HUES64 (cell line): ENCODE measurements around the gene OAT.
"Not testable (repeated sequence)": the region's sequence is repeated elsewhere in the genome, so short reads cannot be mapped to it uniquely, and the experiment has no call there.

ENCODE experiments used
- H3K27ac ChIP-seq: 2 replicates; pipeline ENCODE4 v1.7.0; 2013; ENCODE audit warnings: low read depth, low read length, inconsistent platforms
- H3K27me3 ChIP-seq: 2 replicates; pipeline ENCODE4 v1.6.1; 2013; ENCODE audit warnings: mild to moderate bottlenecking, low read length; ENCODE audit not compliant: insufficient read depth
- H3K36me3 ChIP-seq: 2 replicates; pipeline ENCODE4 v1.6.1; 2013; ENCODE audit warnings: mild to moderate bottlenecking, low read length; ENCODE audit not compliant: insufficient read depth
- H3K4me1 ChIP-seq: 2 replicates; pipeline ENCODE4 v1.6.1; 2013; ENCODE audit warnings: mild to moderate bottlenecking, low read length, moderate library complexity; ENCODE audit not compliant: insufficient read depth
- H3K4me3 ChIP-seq: 2 replicates; pipeline ENCODE4 v1.5.1; 2013; ENCODE audit warnings: mild to moderate bottlenecking, low read length, moderate library complexity
- H3K9ac ChIP-seq: 2 replicates; pipeline ENCODE4 v1.6.1; 2013; ENCODE audit warnings: mild to moderate bottlenecking, low read depth, low read length
- H3K9me3 ChIP-seq: 2 replicates; pipeline ENCODE4 v1.6.1; 2013; ENCODE audit warnings: low read depth, low read length; ENCODE audit not compliant: insufficient read depth
- WGBS: fragments of 150-250, 120-280 bp; methylation state at CpG from one replicate; pipeline ENCODE4 v1.1.7; 2013; ENCODE audit warnings: missing lambda C conversion rate; 5-methylcytosine and 5-hydroxymethylcytosine counted together

OAT gene

GRCh38 chr10:124376411-124376810, 42.3 kb downstream of the OAT start:
- H3K27me3 ChIP-seq = no peaks in the 10 kb centered on the region
- WGBS = 95% methylated on average over 9 of the region's 9 CpGs

GRCh38 chr10:124375691-124376090, 43.0 kb downstream of the OAT start:
- Histone ChIP-seq H3K9me3 (no peaks in the 10 kb centered on the region), H3K9ac (no peak overlapping the region), H3K27ac (no peak overlapping the region), H3K4me1 (peaks cover 13% of the 10 kb centered on the region), H3K4me3 (no peak overlapping the region), H3K27me3 (no peaks in the 10 kb centered on the region), H3K36me3 (no peaks in the 10 kb centered on the region)
- WGBS = 93% methylated on average over 11 of the region's 11 CpGs

More at GRCh38 chr10:124376411-124376810, 42.3 kb downstream of the OAT start:
- H3K4me1 ChIP-seq = peaks cover 13% of the 10 kb centered on the region
- no peak overlapping the region for H3K4me3 ChIP-seq
- no peaks in the 10 kb centered on the region for H3K9me3 ChIP-seq
- H3K9ac ChIP-seq = no peak overlapping the region
- no peak overlapping the region for H3K27ac ChIP-seq
- no peaks in the 10 kb centered on the region for H3K36me3 ChIP-seq

DNA sequence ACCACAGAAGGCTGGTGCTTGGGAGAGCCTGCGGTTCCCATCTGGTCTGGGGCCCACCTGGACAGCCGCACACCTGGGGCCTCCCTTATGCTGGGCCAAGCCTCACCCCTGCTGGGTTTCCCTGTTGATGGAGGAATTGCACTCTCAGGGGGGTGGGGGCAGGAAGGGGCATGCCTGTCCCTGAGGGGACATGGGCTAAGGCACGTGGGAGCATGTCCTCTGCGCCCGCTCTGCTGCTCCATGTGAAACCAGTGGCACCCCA, 43.4 kb downstream of the OAT start:
- no peak overlapping the region for H3K4me3 ChIP-seq
- H3K27ac ChIP-seq = no peak overlapping the region
- no peaks in the 10 kb centered on the region for H3K27me3 ChIP-seq
- peaks cover 13% of the 10 kb centered on the region for H3K4me1 ChIP-seq
- no peak overlapping the region for H3K9ac ChIP-seq
- H3K9me3 ChIP-seq = no peaks in the 10 kb centered on the region
- 94% methylated on average over 5 of the region's 5 CpGs for WGBS
- H3K36me3 ChIP-seq = no peaks in the 10 kb centered on the region

DNA sequence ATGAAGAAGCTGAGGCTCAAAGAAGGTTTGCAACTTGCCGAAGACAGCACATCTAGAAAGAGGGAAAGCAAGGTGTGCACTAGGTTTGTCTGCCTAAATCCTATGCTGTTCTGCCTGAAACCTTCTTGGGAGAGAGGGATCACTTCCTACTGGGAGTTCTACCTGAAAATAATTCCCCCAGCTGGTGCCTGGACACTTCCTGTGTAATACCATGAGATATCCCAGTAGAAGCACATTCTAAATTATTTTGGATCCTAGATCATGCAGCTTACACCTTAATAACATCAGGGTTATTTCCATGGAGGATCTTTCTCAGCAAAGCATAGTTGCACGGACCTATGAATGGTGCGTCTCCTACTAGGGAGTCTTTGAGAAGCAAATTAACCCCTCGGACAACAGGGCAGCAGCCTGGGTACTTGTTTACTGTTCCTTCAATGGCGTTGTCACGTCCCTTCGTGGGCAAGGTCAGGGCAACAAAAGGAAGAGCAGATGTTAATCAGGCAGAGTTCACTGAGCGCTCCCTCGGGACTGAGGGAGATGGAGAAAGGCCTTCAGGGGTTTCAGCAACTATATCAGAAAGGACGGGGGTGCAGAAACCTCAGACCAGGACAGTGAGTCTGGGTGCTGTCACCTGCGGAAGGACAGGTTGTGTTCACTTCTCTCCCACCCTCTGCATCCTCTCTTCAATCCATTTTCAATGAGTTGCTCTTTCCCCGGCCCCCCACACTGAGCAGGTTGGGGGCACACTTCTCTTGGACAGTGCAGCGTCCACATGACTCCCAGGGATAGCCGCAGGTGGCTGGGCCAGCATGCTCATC, 44.0 kb downstream of the OAT start:
- Histone ChIP-seq H3K27me3 (no peaks in the 10 kb centered on the region), H3K36me3 (no peaks in the 10 kb centered on the region), H3K4me3 (no peak overlapping the region), H3K9me3 (no peaks in the 10 kb centered on the region), H3K4me1 (peaks cover 13% of the 10 kb centered on the region), H3K27ac (no peak overlapping the region), H3K9ac (no peak overlapping the region)
- WGBS = 70% methylated on average over 14 of the region's 14 CpGs

GRCh38 chr10:124372899-124373298, 45.8 kb downstream of the OAT start:
- 87% methylated on average over 4 of the region's 4 CpGs for WGBS
- H3K27me3 ChIP-seq = no peaks in the 10 kb centered on the region
- no peak overlapping the region for H3K9ac ChIP-seq
- H3K9me3 ChIP-seq = no peaks in the 10 kb centered on the region
- H3K27ac ChIP-seq = no peak overlapping the region
- H3K4me1 ChIP-seq = peaks cover 8% of the 10 kb centered on the region
- no peaks in the 10 kb centered on the region for H3K36me3 ChIP-seq
- no peak overlapping the region for H3K4me3 ChIP-seq

DNA sequence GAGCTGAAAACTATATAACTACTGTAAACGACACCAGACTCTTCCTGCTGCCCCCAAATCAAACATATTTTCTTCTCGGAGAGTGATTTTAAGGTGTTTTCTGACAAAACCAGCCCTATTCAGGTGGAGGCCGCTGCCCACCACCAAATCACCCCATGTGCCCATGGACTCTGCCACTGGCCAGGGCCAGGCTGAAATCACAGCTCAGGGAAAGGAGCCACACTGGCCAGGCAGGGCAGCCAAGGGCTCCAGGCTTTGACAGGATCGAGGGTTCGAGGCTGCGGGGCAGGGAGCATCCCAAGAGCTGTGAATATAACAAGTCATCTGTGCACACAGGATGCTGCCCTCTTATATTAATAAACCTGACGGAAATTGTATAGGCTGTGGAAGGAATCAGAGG, 48.3 kb downstream of the OAT start:
- no peaks in the 10 kb centered on the region for H3K9me3 ChIP-seq
- no peaks in the 10 kb centered on the region for H3K36me3 ChIP-seq
- H3K27me3 ChIP-seq = no peaks in the 10 kb centered on the region
- no peak overlapping the region for H3K9ac ChIP-seq
- H3K4me3 ChIP-seq = no peak overlapping the region
- H3K4me1 ChIP-seq = peaks cover 8% of the 10 kb centered on the region
- WGBS = 96% methylated on average over 7 of the region's 7 CpGs
- H3K27ac ChIP-seq = no peak overlapping the region

GRCh38 chr10:124369986-124370385, 48.7 kb downstream of the OAT start:
- H3K4me3 ChIP-seq = no peak overlapping the region
- H3K27ac ChIP-seq = no peak overlapping the region
- H3K9me3 ChIP-seq = no peaks in the 10 kb centered on the region
- no peaks in the 10 kb centered on the region for H3K27me3 ChIP-seq
- 94% methylated on average over 4 of the region's 4 CpGs for WGBS
- H3K9ac ChIP-seq = no peak overlapping the region
- H3K4me1 ChIP-seq = peaks cover 5% of the 10 kb centered on the region
- H3K36me3 ChIP-seq = no peaks in the 10 kb centered on the region

DNA sequence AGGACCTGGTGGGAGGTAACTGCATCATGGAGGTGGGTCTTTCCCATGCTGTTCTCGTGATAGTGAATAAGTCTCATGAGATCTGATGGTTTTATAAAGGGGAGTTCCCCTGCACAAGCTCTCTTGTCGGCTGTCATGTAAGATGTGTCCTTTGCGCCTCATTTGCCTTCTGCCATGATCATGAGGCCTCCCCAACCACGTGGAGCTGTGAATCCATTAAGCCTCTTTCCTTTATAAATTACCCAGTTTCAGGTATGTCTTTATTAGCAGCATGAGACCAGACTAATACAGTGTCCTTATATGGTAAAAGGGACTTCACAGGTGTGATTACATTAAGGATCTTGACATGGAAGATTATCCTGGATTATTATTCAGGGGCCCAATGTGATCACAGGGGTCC, 49.2 kb downstream of the OAT start:
- not testable (repeated sequence) for H3K9ac ChIP-seq, H3K27ac ChIP-seq, H3K9me3 ChIP-seq, H3K4me1 ChIP-seq, H3K4me3 ChIP-seq, H3K27me3 ChIP-seq, H3K36me3 ChIP-seq
- 78% methylated on average over 4 of the region's 4 CpGs for WGBS

GRCh38 chr10:124369066-124369465, 49.7 kb downstream of the OAT start:
- H3K36me3 ChIP-seq = no peaks in the 10 kb centered on the region
- no peaks in the 10 kb centered on the region for H3K4me1 ChIP-seq
- no peak overlapping the region for H3K4me3 ChIP-seq
- no peaks in the 10 kb centered on the region for H3K9me3 ChIP-seq
- 89% methylated on average over 4 of the region's 4 CpGs for WGBS
- H3K9ac ChIP-seq = no peak overlapping the region
- no peak overlapping the region for H3K27ac ChIP-seq
- no peaks in the 10 kb centered on the region for H3K27me3 ChIP-seq

DNA sequence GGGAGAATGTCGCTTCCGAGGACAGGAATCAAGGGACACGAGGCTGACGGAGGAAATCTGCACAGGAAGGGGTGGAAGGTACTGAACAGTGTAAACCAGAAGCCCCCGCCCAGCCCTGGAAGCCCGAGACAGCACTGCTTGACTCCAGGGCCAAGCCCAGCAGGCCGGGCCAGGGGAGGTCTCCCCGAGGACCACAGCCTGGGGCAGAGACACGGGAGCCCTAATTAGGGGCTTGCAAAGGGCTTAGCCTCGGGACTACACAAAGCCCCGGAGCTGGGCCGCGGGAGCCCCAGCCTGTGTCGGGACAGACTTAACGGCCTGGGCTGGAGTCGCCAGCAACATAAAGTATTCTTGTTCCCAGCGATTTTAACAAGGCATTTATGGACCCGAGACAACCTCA, 50.8 kb downstream of the OAT start:
- no peaks in the 10 kb centered on the region for H3K9me3 ChIP-seq
- no peak overlapping the region for H3K9ac ChIP-seq
- H3K4me3 ChIP-seq = no peak overlapping the region
- no peaks in the 10 kb centered on the region for H3K36me3 ChIP-seq
- WGBS = 89% methylated on average over 18 of the region's 18 CpGs
- H3K27me3 ChIP-seq = no peaks in the 10 kb centered on the region
- H3K27ac ChIP-seq = no peak overlapping the region
- no peaks in the 10 kb centered on the region for H3K4me1 ChIP-seq

- H3K36me3 ChIP-seq = no peaks in the 10 kb centered on the region
- H3K9me3 ChIP-seq = no peaks in the 10 kb centered on the region
- no peak overlapping the region for H3K4me3 ChIP-seq
- WGBS = 92% methylated on average over 4 of the region's 4 CpGs
- 0 out of 2 replicates have a peak, but pooled peaks cover 1% of the 10 kb centered on the region for H3K4me1 ChIP-seq
- no peaks in the 10 kb centered on the region for H3K27me3 ChIP-seq
- no peak overlapping the region for H3K27ac ChIP-seq
- no peak overlapping the region for H3K9ac ChIP-seq
These were observed 51.3 kb downstream of the OAT start for GRCh38 chr10:124367414-124367813.

DNA sequence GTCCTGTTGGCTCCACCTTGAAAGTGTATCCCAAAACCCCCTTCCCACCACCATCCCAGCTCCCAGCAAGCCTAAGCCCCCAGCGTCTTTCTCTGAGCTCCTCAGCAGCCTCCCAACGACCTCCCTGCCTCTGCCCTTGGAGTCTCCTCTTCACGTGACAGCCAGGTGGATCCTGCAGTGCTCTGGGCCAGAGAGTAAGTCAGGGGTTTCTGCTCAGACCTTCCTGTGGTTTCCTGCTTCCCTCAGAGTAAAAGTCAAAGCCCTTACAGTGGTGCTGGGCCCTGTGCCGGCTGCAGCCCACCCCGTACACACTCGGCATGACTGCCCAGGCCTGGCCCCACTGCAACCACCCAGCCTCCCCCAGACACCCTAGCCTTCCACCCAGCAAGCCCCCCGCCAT, 51.9 kb downstream of the OAT start:
- Histone ChIP-seq H3K4me1 (peaks cover 4% of the 10 kb centered on the region; the same call in 1 of the 2 replicates), H3K9me3 (no peaks in the 10 kb centered on the region), H3K36me3 (no peaks in the 10 kb centered on the region), H3K9ac (no peak overlapping the region), H3K27ac (no peak overlapping the region), H3K4me3 (no peak overlapping the region), H3K27me3 (no peaks in the 10 kb centered on the region)
- WGBS = 84% methylated on average over 7 of the region's 7 CpGs
